Right ventricle myocardium inferior (tissue), 1 donor: ENCODE measurements around the gene UPK3BL2. TPM values are rescaled to one million over a fixed set of nuclear protein-coding genes. Genes with fewer than 3 reads are reported as not detected.
"Not testable (repeated sequence)": the region's sequence is repeated elsewhere in the genome, so short reads cannot be mapped to it uniquely, and the experiment has no call there.

Source experiments
- ATAC-seq: fragments of 200-7000 bp; cut with Tn5 transposase; one replicate; pipeline ENCODE4 v1.9.1; 2020; ENCODE audit warnings: mild to moderate bottlenecking, moderate library complexity
- DNase-seq: peaks from one replicate; pipeline ENCODE4 v3.0.0; 2021; ENCODE audit errors: missing footprints
- intact Hi-C: fragments of 100-400 bp; cut with DNase I; formaldehyde crosslinking; loops from one replicate; pipeline ENCODE4 v1.11.0; 2022
- total RNA-seq: library from RNA; stranded (reverse); fragmentation: NEBNext Ultra II Directional; extraction: Animal tissue kit (Norgen Biotek cat#: 25700); gene quantifications from one replicate; pipeline ENCODE4 v1.2.1, GENCODE V29; 2021
- donor health status: DM: no; HTN: yes; CAD: no; lungs with severe emphysema.

The UPK3BL2 gene
- total RNA-seq, 1 donor from 2014 or later = 2.8 TPM

DNA sequence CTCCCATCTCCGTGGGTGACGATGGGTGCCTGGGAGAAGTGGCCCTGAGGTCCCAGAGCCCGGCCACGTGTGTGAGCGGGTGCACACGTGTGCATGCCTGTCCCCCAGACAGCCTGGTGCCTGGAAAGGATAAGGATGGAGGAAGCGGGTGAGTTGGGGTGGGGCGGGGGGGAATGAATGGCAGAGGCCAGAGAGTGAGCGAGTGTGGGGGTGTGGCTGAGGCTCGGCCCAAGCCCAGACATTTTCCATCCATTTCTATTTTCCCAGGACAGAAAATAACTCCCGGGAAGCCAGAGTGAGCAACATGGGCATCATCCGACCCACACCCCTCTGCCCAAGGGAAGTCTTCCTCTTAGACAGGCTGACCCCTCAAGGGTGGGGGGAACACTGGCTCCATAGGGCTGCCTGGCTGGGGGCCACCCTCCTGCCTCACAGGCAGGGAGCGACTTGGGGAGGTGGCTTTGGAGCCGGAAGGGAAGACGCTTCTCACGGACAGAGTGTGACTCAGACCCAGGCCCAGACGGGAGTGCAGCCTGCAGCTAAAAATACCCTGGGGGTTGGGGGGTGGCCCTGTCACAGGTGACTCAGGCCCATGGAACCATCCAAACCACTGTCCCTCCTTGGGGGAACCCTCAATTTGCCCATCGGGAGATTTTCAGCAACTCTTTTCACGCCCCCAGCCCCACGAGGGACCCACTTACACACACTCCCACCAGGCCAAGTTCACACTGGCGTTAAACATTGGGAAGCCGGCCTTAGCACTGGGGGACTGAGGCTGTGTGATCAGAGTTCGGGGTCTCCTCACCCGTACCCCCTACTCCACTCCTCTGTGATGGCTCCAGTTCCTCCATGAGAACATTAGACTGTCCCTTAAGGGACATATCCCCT is 38.0 kb downstream of the UPK3BL2 start:
- ATAC-seq = peak; percentile 1
- intact Hi-C loops = not testable (repeated sequence)
- peak; percentile 56 for DNase-seq

DNA sequence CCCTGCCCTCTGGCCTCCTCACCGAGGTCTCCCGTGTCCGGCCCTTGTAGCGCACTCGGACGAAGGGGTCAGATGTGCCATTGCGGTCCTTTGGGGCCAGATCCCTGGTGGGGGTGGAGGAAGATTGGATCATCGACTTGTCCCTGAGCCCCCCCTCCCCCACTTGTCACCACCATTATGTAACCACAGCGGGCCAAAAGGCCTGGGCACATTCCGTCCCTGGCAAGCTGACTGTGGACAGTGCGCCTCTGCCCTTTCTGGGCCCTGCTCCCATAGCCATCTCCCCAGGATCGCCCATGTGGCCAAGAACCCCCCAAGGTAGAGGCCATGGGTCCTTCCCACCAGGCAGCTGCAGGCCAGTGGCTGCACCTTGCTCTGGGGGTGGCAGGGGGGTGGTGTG is 40.4 kb downstream of the UPK3BL2 start:
- not testable (repeated sequence) for ATAC-seq

DNA sequence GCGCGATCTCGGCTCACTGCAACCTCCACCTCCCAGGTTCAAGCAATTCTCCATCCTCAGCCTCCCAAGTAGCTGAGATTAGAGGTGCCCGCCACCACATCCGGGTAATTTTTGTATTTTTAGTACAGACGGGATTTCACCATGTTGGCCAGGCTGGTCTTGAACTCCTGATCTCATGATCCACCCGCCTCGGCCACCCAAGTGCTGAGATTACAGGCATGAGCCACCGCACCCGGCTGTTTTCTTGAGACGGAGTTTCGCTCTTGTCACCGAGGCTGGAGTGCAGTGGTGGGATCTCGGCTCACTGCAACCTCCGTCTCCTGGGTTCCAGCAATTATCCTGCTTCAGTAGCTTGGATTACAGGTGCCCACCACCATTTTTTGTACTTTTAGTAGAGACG is 45.2 kb downstream of the UPK3BL2 start:
- ATAC-seq, intact Hi-C loops: not testable (repeated sequence)
- DNase-seq = peak; percentile 37

More for the DNA sequence above, 40.4 kb downstream of the UPK3BL2 start:
- intact Hi-C loops, DNase-seq: not testable (repeated sequence)

DNA sequence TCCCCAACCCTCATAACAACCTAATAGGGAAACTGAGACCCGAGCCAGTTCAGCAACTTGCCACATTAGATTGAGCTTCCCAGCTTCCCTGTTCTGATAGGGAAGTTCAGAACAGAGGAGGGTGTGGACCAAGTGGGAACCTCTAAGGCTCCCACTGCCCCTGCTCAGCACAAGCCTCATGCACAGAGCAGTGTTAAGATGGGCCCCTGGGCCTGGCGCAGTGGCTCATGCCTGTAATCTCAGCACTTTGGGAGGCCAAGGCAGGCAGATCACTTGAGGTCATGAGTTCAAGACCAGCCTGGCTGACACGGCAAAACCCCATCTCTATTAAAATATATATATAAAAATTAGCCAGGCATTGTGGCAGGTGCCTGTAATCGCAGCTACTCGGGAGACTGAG is 46.2 kb downstream of the UPK3BL2 start:
- intact Hi-C loops, ATAC-seq: not testable (repeated sequence)
- DNase-seq = peak; percentile 42

DNA sequence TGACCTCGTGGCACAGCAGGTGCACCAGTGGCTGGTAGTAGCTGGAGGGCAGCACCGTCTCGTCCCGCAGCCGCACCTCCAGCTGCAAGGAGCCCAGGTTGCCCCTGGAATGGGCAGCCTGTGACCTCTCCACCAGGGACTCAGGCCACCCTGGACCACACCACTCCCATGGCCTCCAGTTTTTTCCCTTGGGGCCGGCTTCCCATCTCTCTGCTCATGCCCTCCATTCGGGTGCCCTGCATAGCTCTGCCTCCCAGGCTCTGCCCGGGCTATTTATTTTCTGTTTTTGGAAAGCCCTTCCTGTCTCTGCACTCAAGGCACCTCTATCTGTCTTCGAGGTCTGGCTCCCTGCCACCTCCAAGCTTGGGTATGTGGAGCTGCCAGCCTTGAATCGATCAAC is 46.6 kb downstream of the UPK3BL2 start:
- intact Hi-C loops, ATAC-seq: not testable (repeated sequence)
- peak; percentile 33 for DNase-seq

DNA sequence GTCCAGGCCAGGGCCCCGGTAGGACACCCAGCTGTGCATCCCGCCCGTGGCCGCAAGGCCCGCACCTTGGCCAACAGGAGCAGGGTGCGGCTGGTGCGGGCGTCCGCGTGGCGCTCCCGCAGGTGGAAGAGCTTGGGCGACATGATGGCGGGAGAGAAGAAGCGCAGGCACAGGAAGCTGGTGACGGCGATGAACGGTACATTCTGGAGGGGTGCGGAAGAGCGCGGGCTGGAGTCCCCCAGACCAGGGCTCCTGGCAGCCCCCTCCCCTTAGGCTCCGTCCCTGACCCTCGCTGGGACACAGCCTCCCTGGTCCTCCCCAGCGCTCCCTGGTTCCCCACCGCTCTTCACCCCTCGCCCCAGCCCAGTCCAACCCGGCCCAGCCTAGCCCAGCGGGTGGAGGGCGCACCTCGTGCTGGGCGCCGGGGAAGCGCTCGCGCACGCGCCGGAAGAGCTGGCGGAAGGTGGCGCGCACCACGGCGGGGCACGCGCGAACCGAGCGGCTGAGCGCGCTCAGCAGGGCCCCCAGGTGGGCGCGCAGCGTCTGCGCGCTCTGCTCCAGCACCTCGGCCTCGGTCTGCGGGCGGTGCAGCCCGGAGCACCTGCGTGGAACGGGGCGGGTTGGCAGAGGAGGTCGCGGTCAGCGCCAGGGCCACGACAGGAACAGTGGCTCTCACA is 48.9 kb downstream of the UPK3BL2 start:
- intact Hi-C loops, DNase-seq: not testable (repeated sequence)
- peak; percentile 44 for ATAC-seq

DNA sequence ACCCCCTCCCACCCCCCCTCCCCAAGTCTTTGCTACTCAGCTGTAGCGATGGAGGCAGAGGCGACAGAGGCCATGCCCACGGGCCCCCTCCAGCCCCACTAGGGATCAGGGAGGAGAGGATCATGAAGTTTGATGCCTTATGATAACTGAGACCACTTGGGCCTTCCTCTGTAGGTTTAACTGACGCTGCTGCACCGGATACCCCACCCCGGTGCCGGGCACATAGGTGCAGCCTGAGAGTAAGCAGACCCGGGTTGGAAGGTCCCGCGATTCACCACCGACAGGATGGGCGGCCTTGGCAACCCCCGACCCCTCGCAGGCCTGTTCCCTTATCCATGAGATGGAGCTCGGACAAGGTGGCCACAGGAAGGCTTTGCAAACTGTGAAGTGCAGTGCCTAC is 49.5 kb downstream of the UPK3BL2 start:
- intact Hi-C loops, ATAC-seq: not testable (repeated sequence)
- DNase-seq = peak; percentile 23

DNA sequence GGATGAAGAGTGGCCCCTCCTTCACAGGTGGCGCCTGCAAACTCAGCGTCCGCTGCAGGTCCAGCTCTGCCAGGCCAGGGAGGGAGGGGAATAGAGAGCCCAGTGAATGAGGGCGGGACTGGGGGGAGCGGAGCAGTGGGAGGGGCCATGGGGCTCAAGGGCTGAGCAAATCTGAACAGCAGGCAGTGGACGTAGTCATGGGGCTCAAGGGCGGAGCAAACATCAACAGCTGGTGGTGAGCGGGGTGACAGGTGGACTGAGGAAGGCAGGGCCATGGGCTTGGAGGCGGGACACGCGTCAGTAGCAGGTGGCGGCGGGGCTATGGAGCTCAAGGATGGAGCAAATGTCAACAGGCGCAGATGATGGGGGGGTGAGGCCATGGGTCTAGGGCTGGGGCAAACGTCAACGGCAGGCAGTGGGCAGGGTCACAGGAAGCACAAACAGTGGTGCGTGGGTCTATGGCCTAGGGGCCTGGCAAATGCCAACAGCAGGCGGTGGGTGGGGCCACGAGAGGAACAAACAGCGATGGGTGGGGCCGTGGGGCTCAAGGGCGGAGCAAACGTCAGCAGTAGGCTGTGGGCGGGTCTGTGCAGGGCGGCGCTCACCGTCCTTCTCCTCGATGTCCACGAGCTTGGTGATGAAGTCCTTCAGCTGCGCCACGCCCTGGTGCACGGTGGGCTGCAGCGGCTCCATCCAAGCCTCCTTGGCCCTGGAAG is 50.1 kb downstream of the UPK3BL2 start:
- ATAC-seq = peak; percentile 75
- DNase-seq, intact Hi-C loops: not testable (repeated sequence)

DNA sequence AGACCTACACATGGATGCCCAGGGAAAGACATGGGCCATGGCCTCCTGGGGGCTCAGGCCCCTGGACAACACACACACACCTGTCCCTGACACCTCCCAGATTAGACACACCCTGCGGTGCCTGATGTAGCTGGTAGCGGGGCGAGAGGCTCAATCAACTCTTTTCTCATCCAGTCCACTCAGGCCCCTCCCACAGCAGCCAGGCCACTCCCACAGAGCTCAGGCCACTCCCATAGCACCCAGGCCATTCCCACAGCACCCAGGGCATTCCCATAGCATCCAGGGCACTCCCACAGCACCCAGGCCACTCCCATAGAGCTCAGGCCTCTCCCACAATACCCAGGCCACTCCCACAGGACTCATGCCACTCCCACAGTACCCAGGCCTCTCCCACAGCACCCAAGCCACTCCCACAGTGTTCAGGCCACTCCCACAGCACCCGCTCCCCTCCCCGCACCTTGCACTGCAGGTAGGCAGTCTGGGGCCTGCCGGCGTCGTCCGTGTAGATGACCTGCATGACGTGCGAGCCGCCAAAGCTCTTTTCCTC is 52.9 kb downstream of the UPK3BL2 start:
- intact Hi-C loops = not testable (repeated sequence)
- ATAC-seq (peak; percentile 39), DNase-seq (peak; percentile 62)

Other genes starting within 250 kb of the UPK3BL2 start
- gene SPDYE6, start 187.3 kb downstream of the UPK3BL2 start, total RNA-seq = not detected
- 10.6 TPM for gene PRKRIP1, start 147.3 kb downstream of the UPK3BL2 start, total RNA-seq
- gene ORAI2, start 110.1 kb downstream of the UPK3BL2 start, total RNA-seq = 3.0 TPM
- gene ALKBH4, start 78.8 kb downstream of the UPK3BL2 start, total RNA-seq = 5.8 TPM
- 10.0 TPM for gene LRWD1, start 78.7 kb downstream of the UPK3BL2 start, total RNA-seq
- gene POLR2J, start 64.8 kb downstream of the UPK3BL2 start, total RNA-seq = 49.0 TPM
- 7.8 TPM for gene RASA4B, start 25.9 kb downstream of the UPK3BL2 start, total RNA-seq
- gene SPDYE2, start 7.5 kb upstream of the UPK3BL2 start, total RNA-seq = not detected
- gene POLR2J3, start 28.9 kb upstream of the UPK3BL2 start, total RNA-seq = 8.3 TPM
- 17.1 TPM for gene RASA4, start 73.1 kb upstream of the UPK3BL2 start, total RNA-seq
- 8.4 TPM for gene UPK3BL1, start 99.1 kb upstream of the UPK3BL2 start, total RNA-seq
- gene SPDYE2B, start 106.6 kb upstream of the UPK3BL2 start, total RNA-seq = not detected
- 4.6 TPM for gene POLR2J2, start 128.0 kb upstream of the UPK3BL2 start, total RNA-seq
- gene FAM185A, start 205.3 kb upstream of the UPK3BL2 start, total RNA-seq = 8.0 TPM